DMS153 (cell line): ENCODE data around the gene SLC27A2.
"Not testable (repeated sequence)": the region's sequence is repeated elsewhere in the genome, so short reads cannot be mapped to it uniquely, and the experiment has no call there.

Experiments
- DNase-seq: peaks from one replicate; lab custom pipeline; 2025; lab: John Stamatoyannopoulos, UW

Gene SLC27A2

DNA sequence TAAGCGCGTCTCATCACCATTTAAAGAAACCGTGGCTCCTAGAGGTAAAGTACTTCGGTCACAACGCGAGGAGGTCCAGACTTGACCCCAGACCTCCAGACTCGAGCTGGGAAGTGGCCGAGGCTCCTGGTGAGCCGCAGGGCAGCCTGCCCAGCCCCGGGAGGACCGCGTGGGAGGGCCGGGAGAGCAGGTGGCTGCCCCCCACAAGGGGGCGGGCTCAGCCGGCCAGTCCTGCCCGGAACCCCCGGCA, at the start of gene SLC27A2:
SLC27A2 (plus strand) TSS at position 228 of the 250 bp plus-strand sequence. CDS start 232 bp downstream, outside the sequence.
- no peak for DNase-seq

GRCh38 chr15:50132251-50132984, 49.6 kb upstream of the SLC27A2 start:
- not testable (repeated sequence) for DNase-seq

DNA sequence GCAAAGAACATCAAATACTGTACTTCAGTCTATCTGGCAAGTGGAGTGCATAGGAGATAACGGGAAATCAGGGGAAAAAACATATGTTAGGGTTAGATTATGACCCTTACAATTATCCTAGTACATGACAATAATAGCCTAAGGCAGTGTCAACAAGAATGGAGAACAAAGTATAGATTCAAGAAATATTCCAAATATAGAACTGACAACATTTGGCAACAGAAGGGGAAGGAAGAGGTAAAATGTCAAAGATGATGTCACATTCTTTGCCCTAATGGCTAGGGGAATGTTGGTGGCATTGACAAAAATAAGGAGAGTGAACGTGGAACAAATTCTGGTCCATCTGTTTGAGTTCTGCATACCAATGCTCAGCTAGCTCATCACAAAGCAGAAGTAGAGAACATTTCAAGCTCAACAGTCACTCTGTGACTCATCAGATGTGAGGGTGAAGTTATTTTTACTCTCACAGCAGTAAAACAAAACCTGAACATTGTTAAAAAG, 47.4 kb upstream of the SLC27A2 start:
- DNase-seq = no peak

DNA sequence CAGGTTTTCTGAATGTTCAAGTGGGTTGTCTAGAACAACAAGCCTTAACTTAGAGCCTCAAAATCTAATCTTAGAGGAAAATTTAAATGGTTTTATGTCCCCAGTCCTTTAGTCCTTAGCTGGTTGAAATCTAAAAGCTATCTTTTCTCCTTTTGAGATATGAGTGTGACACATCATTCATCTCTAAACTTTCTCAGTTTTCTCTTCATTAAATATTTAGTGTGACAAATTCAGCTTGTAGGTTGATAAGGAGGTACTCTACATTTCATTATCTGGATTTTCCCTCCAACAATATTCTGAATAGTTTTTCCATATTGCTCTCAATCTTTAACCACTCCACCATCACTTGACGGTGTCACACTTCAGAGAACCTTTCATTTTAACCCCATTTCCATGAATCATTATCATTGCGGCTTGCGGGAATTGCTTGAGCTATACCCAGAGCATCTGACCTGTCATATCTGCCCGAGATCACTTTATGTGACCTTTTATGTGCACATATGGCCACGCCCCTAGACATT, 46.9 kb upstream of the SLC27A2 start:
- DNase-seq = no peak

DNA sequence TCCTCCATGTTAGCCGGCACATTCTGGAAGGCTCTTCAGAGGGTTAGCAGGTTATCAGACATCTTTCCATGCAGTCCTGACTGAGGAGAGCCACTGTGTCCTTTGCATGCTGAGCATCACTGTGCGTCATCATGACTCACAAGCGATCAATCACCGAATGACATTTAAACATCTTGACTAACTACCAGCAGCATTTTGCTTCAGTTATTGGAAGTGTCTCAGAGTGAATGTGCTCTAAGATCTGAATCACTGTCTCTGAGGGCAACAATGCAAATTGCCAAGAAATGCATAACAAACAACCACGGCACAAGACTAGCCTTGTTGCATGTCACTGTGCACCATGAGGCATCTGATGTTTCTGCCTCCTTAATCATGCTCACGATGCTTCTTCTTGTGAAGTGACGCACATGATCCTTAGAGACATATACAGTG, 44.6 kb upstream of the SLC27A2 start:
- no peak for DNase-seq

DNA sequence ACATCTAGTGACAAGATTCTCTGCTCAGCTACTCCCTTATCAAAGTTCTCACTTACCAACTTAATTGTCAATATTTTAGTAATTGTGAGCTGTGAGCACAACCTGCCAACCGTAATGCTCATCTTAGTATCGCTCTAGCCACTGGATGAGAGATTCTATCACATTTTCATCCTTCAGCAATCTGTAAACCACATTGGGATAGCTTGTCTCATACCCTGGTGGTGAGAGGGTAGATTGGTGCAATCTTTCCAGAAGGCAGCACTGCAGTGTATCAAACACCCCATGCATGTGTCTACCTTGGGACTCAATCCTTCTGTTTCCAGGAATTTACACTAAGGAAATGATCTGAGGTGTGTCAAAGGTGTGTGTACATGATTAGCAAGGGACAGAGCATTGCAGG, 44.1 kb upstream of the SLC27A2 start:
- DNase-seq = no peak

DNA sequence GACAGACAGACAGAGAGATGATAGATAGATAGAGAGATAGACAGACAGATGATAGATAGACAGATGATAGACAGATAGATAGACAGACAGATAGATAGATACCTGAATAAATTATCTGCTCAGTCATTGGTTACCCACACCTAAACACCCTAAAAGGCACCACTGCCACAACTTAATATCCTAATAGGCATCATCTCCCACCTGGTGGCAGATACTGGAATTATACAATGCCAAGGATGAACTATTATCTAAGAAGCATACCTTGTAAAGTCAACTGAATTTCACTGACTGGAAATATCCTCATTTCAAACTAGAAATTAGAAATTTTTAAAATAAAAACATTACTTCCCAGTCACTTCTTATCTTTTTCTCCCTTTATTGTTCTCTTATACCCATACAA, 43.6 kb upstream of the SLC27A2 start:
- DNase-seq = no peak

GRCh38 chr15:50140098-50140497, 41.9 kb upstream of the SLC27A2 start:
- no peak for DNase-seq

GRCh38 chr15:50140983-50141382, 41.0 kb upstream of the SLC27A2 start:
- DNase-seq = no peak

DNA sequence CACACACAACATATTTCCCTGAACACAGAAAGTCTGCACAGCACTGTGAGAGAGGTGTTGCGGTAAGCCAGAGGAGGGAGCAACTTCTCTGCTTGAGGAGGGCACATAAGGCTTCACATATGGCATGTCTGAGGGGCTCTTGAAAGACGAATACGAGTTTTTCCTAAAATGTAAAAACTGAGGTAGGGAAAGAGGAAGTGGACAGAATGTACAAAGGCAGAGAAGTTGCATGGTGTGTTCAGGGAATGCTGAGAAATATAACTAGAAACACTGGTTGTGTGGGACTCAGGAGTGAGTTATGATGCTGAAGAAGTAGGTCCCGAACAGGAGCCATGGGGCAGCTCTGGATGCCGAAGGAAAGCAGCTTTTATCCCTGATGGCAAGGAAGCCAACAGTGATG, 40.1 kb upstream of the SLC27A2 start:
- no peak for DNase-seq

DNA sequence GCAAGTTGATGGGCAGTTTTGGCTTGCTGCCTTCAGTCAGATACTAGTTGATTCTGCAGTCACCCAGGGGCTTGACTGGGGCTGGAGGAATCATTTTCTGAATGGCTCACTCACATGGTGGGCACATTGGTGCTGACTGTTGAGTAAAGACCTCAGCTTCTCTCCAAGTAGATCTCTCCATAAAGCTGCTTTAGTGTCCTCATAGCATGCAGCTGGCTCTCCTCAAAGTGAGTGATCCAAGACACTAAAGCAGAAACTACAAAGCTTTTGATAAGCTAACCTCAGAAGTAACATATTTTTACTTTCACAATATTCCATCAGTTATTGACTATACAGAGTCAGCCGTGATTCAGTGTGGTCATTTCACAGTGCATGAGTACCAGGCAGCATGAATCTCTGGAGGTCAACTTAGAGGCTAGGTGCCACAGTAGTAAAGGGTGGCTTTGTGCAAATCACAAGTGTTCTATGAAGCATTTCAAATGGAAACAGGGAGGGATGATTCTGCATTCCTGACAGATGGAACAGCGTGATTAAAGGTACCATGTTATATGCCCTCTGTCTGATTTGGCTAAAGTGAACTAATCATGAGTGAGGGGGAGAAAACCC, 38.6 kb upstream of the SLC27A2 start:
- no peak for DNase-seq

DNA sequence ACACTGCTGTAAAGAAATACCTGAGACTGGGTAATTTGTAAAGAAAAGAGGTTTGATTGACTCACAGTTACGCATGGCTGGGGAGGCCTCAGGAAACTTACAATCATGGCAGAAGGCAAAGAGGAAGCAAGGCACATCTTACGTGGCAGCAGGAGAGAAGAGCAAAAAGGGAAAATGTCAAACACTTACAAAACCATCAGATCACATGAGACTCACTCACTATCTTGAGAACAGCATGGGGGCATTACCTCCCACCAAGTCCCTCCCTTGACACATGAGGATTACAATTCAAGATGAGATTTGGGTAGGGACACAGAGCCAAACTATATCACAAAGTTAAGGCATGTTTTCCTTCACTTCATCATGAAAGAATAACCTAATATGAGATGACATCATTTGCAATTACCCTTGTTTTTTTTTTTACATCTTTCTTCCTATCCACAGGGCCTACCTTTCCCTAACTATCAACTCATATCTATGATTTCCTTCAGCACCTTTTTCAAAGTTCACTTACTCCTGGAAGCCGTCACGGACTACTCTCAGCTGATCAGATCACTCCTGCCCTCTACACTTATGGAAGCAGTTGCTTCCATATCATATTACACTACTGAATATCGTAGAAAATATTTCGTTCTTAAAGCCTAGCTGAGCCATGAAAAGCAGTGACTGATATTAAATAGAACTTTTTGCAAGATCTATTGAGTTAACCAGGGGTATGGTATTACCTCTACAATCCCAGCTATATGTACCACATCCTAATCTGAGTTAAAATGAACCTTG, 37.5 kb upstream of the SLC27A2 start:
- no peak for DNase-seq

GRCh38 chr15:50145451-50145872, 36.5 kb upstream of the SLC27A2 start:
- peak; percentile 30 for DNase-seq

- no peak for DNase-seq
Observed at GRCh38 chr15:50146632-50147031, 35.4 kb upstream of the SLC27A2 start.

DNA sequence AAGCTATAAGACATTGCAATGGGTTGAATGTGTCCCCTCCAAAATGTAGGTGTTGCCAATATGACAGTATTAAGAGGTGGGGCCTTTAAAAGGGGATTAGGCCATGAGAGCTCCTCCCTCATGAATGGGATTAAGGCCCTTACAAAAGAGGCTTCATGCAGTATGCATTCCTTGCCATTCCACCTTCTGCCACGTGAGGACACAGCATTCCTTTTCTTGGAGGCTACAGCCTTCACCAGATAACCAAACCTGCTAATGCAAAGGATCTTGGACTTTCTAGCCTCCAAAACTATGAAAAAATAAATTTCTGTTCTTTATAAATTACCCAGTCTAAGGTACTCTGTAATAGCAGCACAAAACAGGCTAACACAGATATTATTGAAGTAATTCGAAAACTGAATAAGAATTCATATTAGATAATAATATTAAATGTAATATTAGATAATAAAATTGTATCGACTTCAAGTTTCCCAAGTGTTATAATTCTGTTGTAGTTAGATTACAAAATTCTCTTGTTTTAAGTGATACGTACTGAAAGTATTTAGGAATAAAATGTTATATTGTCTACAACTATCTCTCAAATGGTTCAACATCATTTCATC, 33.5 kb upstream of the SLC27A2 start:
- DNase-seq = no peak

GRCh38 chr15:50149090-50149489, 32.9 kb upstream of the SLC27A2 start:
- DNase-seq = peak; percentile 23

GRCh38 chr15:50150349-50150748, 31.6 kb upstream of the SLC27A2 start:
- DNase-seq = no peak

DNA sequence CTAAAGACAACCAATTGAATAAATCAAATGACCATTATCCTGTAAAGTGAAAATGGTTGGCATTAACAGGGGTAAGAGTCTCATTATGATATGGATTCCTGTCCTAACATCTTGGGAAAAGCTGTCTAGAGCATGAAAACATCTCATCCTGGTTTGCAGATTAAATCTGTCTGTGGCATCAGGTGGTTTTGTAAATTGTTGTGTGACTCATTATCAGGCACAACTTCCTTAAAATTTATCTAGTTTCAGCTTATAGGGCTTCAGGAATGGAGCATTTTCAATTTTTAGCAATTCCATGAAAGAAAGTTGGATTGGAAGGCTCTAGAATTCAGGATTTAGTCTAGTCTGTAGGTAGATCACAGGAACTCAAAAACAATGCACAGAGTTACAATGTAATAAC, 31.1 kb upstream of the SLC27A2 start:
- DNase-seq = no peak

- DNase-seq = no peak
Observed at GRCh38 chr15:50151476-50151875, 30.5 kb upstream of the SLC27A2 start.

GRCh38 chr15:50158236-50158635, 23.8 kb upstream of the SLC27A2 start:
- not testable (repeated sequence) for DNase-seq

GRCh38 chr15:50162969-50163718, 18.9 kb upstream of the SLC27A2 start:
- DNase-seq = no peak
